Activated T-cell treated with anti-CD3 and anti-CD28 coated beads, Interleukin-2, amount 50 U/mL, for 1 hour (primary cell): Measurements from ENCODE around the gene AGBL4.
"Not testable (repeated sequence)": the region's sequence is repeated elsewhere in the genome, so short reads cannot be mapped to it uniquely, and the experiment has no call there.

Experiments
- DNase-seq: peaks from one replicate; pipeline ENCODE4 v3.0.0-alpha.2; 2020

Gene AGBL4

GRCh38 chr1:49424782-49425181, 599.0 kb downstream of the AGBL4 start:
- DNase-seq: no peak

GRCh38 chr1:49416758-49417157, 607.0 kb downstream of the AGBL4 start:
- DNase-seq: no peak

- no peak for DNase-seq
Observed at GRCh38 chr1:49408346-49408745, 615.4 kb downstream of the AGBL4 start.

GRCh38 chr1:49397086-49397485, 626.7 kb downstream of the AGBL4 start:
- DNase-seq: no peak

- no peak for DNase-seq
Observed at GRCh38 chr1:49394200-49394599, 629.6 kb downstream of the AGBL4 start.

- no peak for DNase-seq
Observed at GRCh38 chr1:49389699-49390098, 634.1 kb downstream of the AGBL4 start.

- no peak for DNase-seq
Observed at GRCh38 chr1:49364676-49365075, 659.1 kb downstream of the AGBL4 start.

GRCh38 chr1:49363628-49364027, 660.1 kb downstream of the AGBL4 start:
- DNase-seq: no peak

- no peak for DNase-seq
Observed at GRCh38 chr1:49358036-49358435, 665.7 kb downstream of the AGBL4 start.

- DNase-seq: no peak
Observed at GRCh38 chr1:49356594-49356993, 667.2 kb downstream of the AGBL4 start.

GRCh38 chr1:49351768-49352167, 672.0 kb downstream of the AGBL4 start:
- no peak for DNase-seq

- no peak for DNase-seq
Observed at GRCh38 chr1:49346767-49347349, 676.9 kb downstream of the AGBL4 start.

GRCh38 chr1:49340576-49340975, 683.2 kb downstream of the AGBL4 start:
- no peak for DNase-seq

- no peak for DNase-seq
Observed at GRCh38 chr1:49339043-49339442, 684.7 kb downstream of the AGBL4 start.

GRCh38 chr1:49337251-49337650, 686.5 kb downstream of the AGBL4 start:
- DNase-seq: no peak

- no peak for DNase-seq
Observed at GRCh38 chr1:49333906-49334305, 689.8 kb downstream of the AGBL4 start.

GRCh38 chr1:49331066-49331852, 692.5 kb downstream of the AGBL4 start:
- no peak for DNase-seq

- DNase-seq: no peak
Observed at GRCh38 chr1:49323925-49324540, 699.7 kb downstream of the AGBL4 start.

- DNase-seq: not testable (repeated sequence)
Observed at GRCh38 chr1:49320493-49320892, 703.3 kb downstream of the AGBL4 start.

- no peak for DNase-seq
Observed at GRCh38 chr1:49319426-49319963, 704.3 kb downstream of the AGBL4 start.

GRCh38 chr1:49318218-49318617, 705.5 kb downstream of the AGBL4 start:
- DNase-seq: no peak

GRCh38 chr1:49307457-49307856, 716.3 kb downstream of the AGBL4 start:
- no peak for DNase-seq

GRCh38 chr1:49306507-49307070, 717.2 kb downstream of the AGBL4 start:
- no peak for DNase-seq

GRCh38 chr1:49302400-49302799, 721.4 kb downstream of the AGBL4 start:
- not testable (repeated sequence) for DNase-seq
